GM19240 (cell line): ENCODE data around the gene DNAJB4.
"Not testable (repeated sequence)": the region's sequence is repeated elsewhere in the genome, so short reads cannot be mapped to it uniquely, and the experiment has no call there.

Source experiments
- DNase-seq: peaks from one replicate; pipeline ENCODE4 v3.0.0; 2011; ENCODE audit warnings: low spot score; ENCODE audit not compliant: insufficient read length

The DNAJB4 gene

DNA sequence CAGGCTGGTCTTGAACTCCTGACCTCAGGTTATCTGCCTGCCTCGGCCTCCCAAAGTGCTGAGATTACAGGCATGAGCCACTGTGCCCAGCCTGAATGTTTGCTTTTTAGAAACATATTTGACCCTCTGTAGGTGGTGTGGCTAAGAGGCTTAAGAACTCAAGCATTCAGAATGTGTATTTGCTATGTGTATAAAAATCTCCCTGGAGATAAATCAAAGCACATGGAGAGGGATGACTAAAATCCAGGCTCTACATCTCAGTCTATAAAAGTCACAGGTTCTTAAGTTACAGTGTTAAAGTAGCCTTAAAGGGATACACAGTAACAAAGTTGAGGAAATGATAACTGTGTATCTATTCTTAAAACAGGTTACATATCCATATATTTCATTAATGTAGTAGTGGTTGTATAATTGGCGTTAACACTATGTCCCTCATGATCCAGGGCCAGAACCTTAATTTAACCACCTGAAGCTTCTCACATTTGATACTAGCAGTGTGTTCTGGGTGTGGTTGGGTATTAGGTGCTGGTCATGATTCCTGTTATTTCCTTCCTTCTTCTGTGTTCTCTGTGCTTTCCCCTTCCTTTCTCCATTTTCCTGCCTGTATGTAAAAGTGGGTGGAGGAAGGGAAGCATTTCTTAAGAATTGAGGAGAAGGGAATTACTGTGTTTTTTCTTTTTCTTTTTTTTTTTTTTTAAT lies 57.2 kb downstream of the DNAJB4 start:
- no peak for DNase-seq

DNA sequence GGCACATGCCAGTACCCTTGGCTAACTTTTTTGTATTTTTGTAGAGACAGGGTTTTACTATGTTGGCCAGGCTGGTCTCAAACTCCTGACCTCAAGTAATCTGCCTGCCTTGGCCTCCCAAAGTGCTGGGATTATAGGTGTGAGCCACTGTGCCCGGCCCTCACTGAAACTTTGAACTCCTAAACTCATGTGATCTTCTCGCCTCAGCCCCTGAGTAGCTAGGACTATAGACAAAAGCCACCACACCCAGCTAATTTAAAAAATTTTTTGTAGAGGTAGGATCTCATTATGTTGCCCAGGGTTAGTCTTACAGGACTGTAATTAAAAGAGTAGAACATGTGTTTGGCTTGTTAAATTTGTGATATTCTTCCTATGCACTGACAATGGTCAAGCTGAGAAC lies 60.1 kb downstream of the DNAJB4 start:
- DNase-seq, result not testable (repeated sequence)
